GM21360 (cell line): Measurements from ENCODE around the gene CRTC2.

Source experiments
- ATAC-seq: cut with Tn5 transposase; IDR thresholded peaks from one replicate; pipeline ENCODE4 v1.9.1; 2021; ENCODE audit warnings: mild to moderate bottlenecking, moderate library complexity; ENCODE audit not compliant: unreplicated experiment

Gene CRTC2

GRCh38 chr1:153899509-153899908 lies 58.9 kb downstream of the CRTC2 start:
- ATAC-seq = no peak
